HEK293 (cell line): ENCODE results near the gene ERAP2.

Experiments used
- CTCF ChIA-PET: fragments of 350-600 bp; formaldehyde crosslinking; extraction: SDS; loops from one replicate; lab custom pipeline; 2021; ENCODE audit warnings: antibody characterized with exemption; lab: Yijun Ruan, JAX
- POLR2A ChIA-PET: fragments of 300-600 bp; formaldehyde crosslinking; extraction: SDS; loops from one replicate; lab custom pipeline; 2020; ENCODE audit warnings: antibody characterized with exemption, inconsistent platforms; lab: Yijun Ruan, JAX
- H3K27ac ChIP-seq: fragments of 200-500 bp; sonication (Bioruptor generic); 2 replicates; pipeline ENCODE4 v1.5.1; 2014; ENCODE audit warnings: low read depth, low read length, control low read depth, inconsistent platforms; ENCODE audit errors: extremely low read depth
- H3K36me3 ChIP-seq, 2 experiments: fragments of 200-500 bp in 1 of 2; sonication (Bioruptor generic) in 1 of 2; 1 replicate in 1 of 2; 2 replicates in 1 of 2; pipeline ENCODE4 v1.5.1; 2014 to 2017; ENCODE audit warnings: inconsistent platforms in 2 of 2, low read length in 2 of 2; ENCODE audit not compliant: control insufficient read depth in 2 of 2, insufficient read depth in 1 of 2
- H3K4me1 ChIP-seq: fragments of 200-500 bp; sonication (Bioruptor generic); 2 replicates; pipeline ENCODE4 v1.5.1; 2014; ENCODE audit warnings: mild to moderate bottlenecking, low read length, inconsistent platforms; ENCODE audit not compliant: control insufficient read depth, insufficient read depth
- H3K4me3 ChIP-seq: 2 replicates; pipeline ENCODE4 v1.5.1; 2011; ENCODE audit warnings: low read depth, mild to moderate bottlenecking, control low read depth, low read length, moderate library complexity
- H3K9me3 ChIP-seq: fragments of 200-500 bp; sonication (Bioruptor generic); 2 replicates; pipeline ENCODE4 v1.5.1; 2014; ENCODE audit warnings: low read depth, low read length, inconsistent platforms; ENCODE audit not compliant: control insufficient read depth, insufficient read depth
- OSR2 ChIP-seq: fragments of 450-650 bp; formaldehyde crosslinking; IDR thresholded peaks from 2 replicates; pipeline ENCODE4 v1.5.1; 2016; ENCODE audit warnings: missing biosample characterization, missing genetic modification characterization
- ZNF133 ChIP-seq: fragments of 450-650 bp; formaldehyde crosslinking; IDR thresholded peaks from 2 replicates; pipeline ENCODE4 v1.5.1; 2016; ENCODE audit warnings: missing biosample characterization, missing genetic modification characterization
- TF ChIP-seq, protein P1 (sequence below): fragments of 450-650 bp; formaldehyde crosslinking; IDR thresholded peaks from 2 replicates; pipeline ENCODE4 v1.5.1; 2016; ENCODE audit warnings: missing biosample characterization, missing genetic modification characterization, borderline replicate concordance
- TF ChIP-seq, protein P2 (sequence below): fragments of 450-650 bp; formaldehyde crosslinking; IDR thresholded peaks from 2 replicates; pipeline ENCODE4 v1.5.1; 2016; ENCODE audit warnings: missing biosample characterization, missing genetic modification characterization
- TF ChIP-seq, protein P3 (sequence below): fragments of 450-650 bp; formaldehyde crosslinking; IDR thresholded peaks from 2 replicates; pipeline ENCODE4 v1.5.1; 2016; ENCODE audit warnings: missing biosample characterization, missing genetic modification characterization
- TF ChIP-seq, protein P4 (sequence below): fragments of 450-650 bp; formaldehyde crosslinking; IDR thresholded peaks from 2 replicates; pipeline ENCODE4; 2016; ENCODE audit warnings: missing biosample characterization, missing genetic modification characterization
- TF ChIP-seq, protein P5 (sequence below): fragments of 450-650 bp; formaldehyde crosslinking; IDR thresholded peaks from 2 replicates; pipeline ENCODE4 v1.5.1; 2016; ENCODE audit warnings: missing biosample characterization, missing genetic modification characterization

Gene ERAP2

DNA sequence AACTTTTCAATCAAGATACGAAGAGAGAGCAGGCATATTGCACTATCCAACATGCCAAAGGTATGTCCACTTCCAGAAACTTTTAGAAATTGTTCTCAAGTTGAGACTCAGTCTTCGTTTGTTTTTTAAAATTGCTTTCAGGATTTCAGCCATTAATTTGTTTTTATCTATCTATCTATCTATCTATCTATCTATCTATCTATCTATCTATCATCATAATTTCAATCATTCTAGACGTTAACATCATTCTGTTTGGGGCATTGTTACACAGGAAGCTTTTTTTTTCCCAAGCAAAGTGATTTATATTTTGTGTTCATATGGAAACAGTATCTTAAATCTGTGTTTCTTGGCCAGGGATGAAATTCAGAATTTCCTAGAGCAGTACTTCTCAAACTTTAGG lies 7.6 kb downstream of the ERAP2 start (continued):
- TF ChIP-seq, protein P1, sequence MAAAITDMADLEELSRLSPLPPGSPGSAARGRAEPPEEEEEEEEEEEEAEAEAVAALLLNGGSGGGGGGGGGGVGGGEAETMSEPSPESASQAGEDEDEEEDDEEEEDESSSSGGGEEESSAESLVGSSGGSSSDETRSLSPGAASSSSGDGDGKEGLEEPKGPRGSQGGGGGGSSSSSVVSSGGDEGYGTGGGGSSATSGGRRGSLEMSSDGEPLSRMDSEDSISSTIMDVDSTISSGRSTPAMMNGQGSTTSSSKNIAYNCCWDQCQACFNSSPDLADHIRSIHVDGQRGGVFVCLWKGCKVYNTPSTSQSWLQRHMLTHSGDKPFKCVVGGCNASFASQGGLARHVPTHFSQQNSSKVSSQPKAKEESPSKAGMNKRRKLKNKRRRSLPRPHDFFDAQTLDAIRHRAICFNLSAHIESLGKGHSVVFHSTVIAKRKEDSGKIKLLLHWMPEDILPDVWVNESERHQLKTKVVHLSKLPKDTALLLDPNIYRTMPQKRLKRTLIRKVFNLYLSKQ (tag by site-specific recombination) = no peak
- no peak for TF ChIP-seq ZNF133 (tag by site-specific recombination)
- TF ChIP-seq, protein P2, sequence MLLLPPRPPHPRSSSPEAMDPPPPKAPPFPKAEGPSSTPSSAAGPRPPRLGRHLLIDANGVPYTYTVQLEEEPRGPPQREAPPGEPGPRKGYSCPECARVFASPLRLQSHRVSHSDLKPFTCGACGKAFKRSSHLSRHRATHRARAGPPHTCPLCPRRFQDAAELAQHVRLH (tag by site-specific recombination) = no peak
- TF ChIP-seq, all 188 proteins: peak for 0

DNA sequence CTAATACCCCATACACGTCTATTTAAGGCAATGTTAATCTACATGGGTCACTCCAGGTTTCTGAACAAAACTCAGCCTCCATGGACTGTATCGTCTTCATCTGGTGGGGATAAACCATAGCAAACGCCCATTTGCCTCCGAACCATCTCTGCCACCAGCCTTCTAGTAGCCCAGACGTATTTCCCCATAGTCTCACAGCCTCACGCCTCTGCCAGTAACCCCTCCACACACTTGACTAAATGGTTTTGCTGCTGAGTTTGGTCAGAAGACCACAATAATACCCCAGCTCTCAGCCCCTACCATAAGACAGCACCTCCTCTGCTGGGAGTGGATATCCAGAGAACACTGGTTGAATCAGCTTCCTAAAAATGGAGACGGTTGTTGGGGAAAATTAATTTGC lies 8.7 kb downstream of the ERAP2 start:
- POLR2A ChIA-PET = interaction anchor here (1.2 kb wide), 1 partner anchor 51 kb away, joined by 3 read pairs; the partner anchor contains the start of gene LNPEP

DNA sequence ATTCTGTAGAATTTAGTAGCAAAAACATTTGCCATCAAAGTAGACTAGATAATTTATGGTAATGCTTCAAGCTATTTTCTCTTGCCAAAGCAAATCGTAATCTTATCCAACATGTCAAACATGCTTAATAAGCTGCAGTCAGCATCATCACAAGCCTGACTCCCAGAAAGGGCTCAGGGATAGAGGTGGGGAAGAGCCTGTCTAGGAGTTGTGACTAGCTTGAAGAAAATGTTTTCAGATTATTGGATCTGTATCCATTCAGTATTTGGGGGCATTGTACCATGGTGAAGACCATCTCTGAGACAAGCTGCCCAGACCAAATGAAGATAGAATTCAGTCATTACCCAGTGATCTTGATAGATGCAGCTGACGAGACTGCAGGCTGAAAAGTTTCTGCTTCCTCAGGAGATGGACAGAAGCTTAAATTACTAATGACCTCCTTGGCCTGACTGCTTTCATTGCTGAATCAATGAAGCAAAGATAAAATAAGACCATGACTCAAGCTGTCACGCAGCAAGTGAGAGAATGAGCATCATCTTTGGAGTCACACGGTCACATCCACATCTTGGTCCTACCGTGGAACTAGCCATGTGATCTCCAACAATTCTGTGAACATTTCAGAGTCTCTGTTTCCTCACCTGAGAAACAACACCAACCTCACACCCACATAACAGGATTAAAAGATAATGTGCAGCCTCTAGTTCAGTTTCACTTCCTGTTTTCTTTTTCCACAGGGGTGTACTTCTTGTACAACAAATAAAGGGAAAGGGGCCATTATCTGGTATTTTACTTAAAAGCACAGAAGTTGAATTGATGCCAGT lies 9.4 kb downstream of the ERAP2 start:
- H3K4me1 ChIP-seq = no peaks in the 10 kb centered on the region
- POLR2A ChIA-PET = interaction anchor here (1.2 kb wide), 1 partner anchor 50 kb away, joined by 3 read pairs; the partner anchor contains the start of gene LNPEP
- no peaks in the 10 kb centered on the region for H3K36me3 ChIP-seq
- H3K27ac ChIP-seq = no peak overlapping the region
- CTCF ChIA-PET = interaction anchor here (0.6 to 2.8 kb wide), 3 partner anchors 12 to 278 kb away, joined by 3 to 9 read pairs (median 3); no protein-coding TSS in a partner anchor
- 0 out of 2 replicates have a peak, but pooled peaks have one; percentile 18 for TF ChIP-seq OSR2 (tag by site-specific recombination)
- TF ChIP-seq, protein P3, sequence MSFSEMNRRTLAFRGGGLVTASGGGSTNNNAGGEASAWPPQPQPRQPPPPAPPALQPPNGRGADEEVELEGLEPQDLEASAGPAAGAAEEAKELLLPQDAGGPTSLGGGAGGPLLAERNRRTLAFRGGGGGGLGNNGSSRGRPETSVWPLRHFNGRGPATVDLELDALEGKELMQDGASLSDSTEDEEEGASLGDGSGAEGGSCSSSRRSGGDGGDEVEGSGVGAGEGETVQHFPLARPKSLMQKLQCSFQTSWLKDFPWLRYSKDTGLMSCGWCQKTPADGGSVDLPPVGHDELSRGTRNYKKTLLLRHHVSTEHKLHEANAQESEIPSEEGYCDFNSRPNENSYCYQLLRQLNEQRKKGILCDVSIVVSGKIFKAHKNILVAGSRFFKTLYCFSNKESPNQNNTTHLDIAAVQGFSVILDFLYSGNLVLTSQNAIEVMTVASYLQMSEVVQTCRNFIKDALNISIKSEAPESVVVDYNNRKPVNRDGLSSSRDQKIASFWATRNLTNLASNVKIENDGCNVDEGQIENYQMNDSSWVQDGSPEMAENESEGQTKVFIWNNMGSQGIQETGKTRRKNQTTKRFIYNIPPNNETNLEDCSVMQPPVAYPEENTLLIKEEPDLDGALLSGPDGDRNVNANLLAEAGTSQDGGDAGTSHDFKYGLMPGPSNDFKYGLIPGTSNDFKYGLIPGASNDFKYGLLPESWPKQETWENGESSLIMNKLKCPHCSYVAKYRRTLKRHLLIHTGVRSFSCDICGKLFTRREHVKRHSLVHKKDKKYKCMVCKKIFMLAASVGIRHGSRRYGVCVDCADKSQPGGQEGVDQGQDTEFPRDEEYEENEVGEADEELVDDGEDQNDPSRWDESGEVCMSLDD = no peak
- H3K9me3 ChIP-seq = no peaks in the 10 kb centered on the region
- H3K4me3 ChIP-seq = no peak overlapping the region

More for the DNA sequence above, 8.7 kb downstream of the ERAP2 start:
- H3K36me3 ChIP-seq = no peaks in the 10 kb centered on the region
- H3K27ac ChIP-seq = no peak overlapping the region
- H3K4me1 ChIP-seq = no peaks in the 10 kb centered on the region
- CTCF ChIA-PET = interaction anchor here (0.9 to 2.8 kb wide), 2 partner anchors 16 to 279 kb away, joined by 3 to 9 read pairs; no protein-coding TSS in a partner anchor
- no peaks in the 10 kb centered on the region for H3K9me3 ChIP-seq
- TF ChIP-seq, protein P4, sequence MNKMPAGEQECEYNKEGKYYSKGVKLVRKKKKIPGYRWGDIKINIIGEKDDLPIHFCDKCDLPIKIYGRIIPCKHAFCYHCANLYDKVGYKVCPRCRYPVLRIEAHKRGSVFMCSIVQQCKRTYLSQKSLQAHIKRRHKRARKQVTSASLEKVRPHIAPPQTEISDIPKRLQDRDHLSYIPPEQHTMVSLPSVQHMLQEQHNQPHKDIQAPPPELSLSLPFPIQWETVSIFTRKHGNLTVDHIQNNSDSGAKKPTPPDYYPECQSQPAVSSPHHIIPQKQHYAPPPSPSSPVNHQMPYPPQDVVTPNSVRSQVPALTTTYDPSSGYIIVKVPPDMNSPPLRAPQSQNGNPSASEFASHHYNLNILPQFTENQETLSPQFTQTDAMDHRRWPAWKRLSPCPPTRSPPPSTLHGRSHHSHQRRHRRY (tag by site-specific recombination) = no peak
- TF ChIP-seq, protein P5, sequence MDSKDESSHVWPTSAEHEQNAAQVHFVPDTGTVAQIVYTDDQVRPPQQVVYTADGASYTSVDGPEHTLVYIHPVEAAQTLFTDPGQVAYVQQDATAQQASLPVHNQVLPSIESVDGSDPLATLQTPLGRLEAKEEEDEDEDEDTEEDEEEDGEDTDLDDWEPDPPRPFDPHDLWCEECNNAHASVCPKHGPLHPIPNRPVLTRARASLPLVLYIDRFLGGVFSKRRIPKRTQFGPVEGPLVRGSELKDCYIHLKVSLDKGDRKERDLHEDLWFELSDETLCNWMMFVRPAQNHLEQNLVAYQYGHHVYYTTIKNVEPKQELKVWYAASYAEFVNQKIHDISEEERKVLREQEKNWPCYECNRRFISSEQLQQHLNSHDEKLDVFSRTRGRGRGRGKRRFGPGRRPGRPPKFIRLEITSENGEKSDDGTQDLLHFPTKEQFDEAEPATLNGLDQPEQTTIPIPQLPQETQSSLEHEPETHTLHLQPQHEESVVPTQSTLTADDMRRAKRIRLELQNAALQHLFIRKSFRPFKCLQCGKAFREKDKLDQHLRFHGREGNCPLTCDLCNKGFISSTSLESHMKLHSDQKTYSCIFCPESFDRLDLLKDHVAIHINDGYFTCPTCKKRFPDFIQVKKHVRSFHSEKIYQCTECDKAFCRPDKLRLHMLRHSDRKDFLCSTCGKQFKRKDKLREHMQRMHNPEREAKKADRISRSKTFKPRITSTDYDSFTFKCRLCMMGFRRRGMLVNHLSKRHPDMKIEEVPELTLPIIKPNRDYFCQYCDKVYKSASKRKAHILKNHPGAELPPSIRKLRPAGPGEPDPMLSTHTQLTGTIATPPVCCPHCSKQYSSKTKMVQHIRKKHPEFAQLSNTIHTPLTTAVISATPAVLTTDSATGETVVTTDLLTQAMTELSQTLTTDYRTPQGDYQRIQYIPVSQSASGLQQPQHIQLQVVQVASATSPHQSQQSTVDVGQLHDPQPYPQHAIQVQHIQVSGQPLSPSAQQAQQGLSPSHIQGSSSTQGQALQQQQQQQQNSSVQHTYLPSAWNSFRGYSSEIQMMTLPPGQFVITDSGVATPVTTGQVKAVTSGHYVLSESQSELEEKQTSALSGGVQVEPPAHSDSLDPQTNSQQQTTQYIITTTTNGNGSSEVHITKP (tag by site-specific recombination) = peak; percentile 27; the same call in 1 of the 2 replicates
- no peak overlapping the region for H3K4me3 ChIP-seq
